MM.1S (cell line): ENCODE measurements around the gene HOXB3.

Source experiments
- EZH2 ChIP-seq: fragments of 300-600 bp; sonication (generic); optimal IDR thresholded peaks from 2 replicates; pipeline ENCODE3; 2017; ENCODE audit warnings: low read depth, mild to moderate bottlenecking, antibody characterized with exemption, low read length, mixed read lengths
- EZH2phosphoT487 ChIP-seq: fragments of 300-600 bp; sonication (generic); IDR thresholded peaks from 2 replicates; pipeline ENCODE4 v1.6.1; 2018; ENCODE audit warnings: antibody characterized with exemption, low read length
- TF ChIP-seq, protein P1 (sequence below): fragments of 300-600 bp; sonication (generic); IDR thresholded peaks from 2 replicates; pipeline ENCODE4 v1.5.1; 2016; ENCODE audit warnings: antibody characterized with exemption, low read length, mixed read lengths

DNA sequence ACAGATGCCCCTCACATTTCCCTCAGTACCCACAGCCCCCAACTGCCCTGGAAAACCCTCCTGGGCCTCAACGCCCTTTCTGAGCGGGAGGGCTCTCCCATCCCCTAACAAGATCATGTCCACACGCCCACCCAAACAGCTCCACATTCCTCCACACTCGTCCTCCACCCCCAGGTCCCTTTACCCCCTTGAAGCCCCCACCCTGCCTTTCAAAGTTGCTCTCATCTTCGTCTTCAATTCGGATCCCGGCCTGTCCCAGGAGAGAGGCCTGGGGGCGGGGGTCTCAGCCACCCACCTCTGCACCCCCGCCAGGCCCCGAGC, 26.2 kb downstream of the HOXB3 start:
- TF ChIP-seq EZH2 (no peak), EZH2phosphoT487 (no peak)
- TF ChIP-seq, protein P1, sequence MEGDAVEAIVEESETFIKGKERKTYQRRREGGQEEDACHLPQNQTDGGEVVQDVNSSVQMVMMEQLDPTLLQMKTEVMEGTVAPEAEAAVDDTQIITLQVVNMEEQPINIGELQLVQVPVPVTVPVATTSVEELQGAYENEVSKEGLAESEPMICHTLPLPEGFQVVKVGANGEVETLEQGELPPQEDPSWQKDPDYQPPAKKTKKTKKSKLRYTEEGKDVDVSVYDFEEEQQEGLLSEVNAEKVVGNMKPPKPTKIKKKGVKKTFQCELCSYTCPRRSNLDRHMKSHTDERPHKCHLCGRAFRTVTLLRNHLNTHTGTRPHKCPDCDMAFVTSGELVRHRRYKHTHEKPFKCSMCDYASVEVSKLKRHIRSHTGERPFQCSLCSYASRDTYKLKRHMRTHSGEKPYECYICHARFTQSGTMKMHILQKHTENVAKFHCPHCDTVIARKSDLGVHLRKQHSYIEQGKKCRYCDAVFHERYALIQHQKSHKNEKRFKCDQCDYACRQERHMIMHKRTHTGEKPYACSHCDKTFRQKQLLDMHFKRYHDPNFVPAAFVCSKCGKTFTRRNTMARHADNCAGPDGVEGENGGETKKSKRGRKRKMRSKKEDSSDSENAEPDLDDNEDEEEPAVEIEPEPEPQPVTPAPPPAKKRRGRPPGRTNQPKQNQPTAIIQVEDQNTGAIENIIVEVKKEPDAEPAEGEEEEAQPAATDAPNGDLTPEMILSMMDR: no peak
